HG03064 (cell line): ENCODE results near the gene POLR3H.

Source experiments
- ATAC-seq: cut with Tn5 transposase; IDR thresholded peaks from one replicate; pipeline ENCODE4 v1.9.1; 2021; ENCODE audit warnings: low read depth; ENCODE audit not compliant: unreplicated experiment

POLR3H gene

DNA sequence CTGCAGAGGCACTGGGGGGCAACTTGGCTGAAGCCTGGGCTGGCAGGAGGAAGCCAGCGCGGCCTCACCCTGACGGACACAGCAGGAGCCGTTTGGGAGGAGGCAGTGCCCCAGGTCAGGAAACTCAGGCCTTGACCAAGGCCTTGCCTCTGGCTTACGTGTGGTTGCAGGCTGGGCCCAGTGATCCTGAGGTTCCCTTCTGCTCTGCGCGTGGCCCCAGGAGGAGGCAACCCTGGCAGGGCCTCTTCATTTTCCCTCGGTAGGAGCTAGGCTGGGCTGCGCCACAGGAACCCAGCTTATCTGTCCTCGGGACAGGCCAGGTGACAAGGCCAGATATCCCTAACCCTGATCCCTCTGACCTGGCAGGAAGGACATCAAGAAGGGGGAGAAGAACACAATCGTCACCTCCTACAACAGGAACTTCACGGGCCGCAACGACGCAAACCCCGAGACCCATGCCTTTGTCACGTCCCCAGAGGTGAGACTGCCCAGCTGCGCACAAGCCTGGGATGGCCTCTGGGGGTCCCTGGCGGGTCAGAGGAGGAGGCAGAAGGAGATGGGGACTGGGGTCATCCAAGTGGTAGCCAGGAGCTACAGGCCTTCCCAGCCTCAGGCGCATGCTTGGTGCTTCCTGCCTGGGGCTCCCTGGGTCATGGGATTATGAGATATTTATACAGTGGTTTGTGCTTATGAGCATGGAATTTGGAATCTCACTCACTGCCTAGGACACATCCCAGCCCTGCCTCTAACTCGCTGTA lies 20.6 kb downstream of the POLR3H start:
- ATAC-seq, result no peak

DNA sequence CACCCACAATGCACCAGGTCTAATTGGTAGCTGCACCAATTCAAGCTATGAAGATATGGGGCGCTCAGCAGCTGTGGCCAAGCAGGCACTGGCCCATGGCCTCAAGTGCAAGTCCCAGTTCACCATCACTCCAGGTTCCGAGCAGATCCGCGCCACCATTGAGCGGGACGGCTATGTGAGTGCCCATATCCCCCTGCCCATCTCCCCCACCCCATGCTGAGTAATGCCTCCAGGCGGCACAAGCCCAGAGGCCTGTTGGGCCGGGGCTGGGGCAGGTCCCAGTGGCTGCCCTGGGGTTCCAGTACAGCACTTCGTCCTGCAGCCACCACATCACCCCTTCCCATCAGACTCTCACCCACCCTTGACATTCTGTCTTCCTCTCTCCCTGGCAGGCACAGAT lies 21.5 kb downstream of the POLR3H start:
- ATAC-seq, result no peak

GRCh38 chr22:41521126-41521525 lies 23.1 kb downstream of the POLR3H start:
- ATAC-seq, result no peak

GRCh38 chr22:41518048-41518347 lies 26.3 kb downstream of the POLR3H start:
- ATAC-seq, result no peak

GRCh38 chr22:41517172-41518047 lies 26.9 kb downstream of the POLR3H start:
- ATAC-seq, result no peak

DNA sequence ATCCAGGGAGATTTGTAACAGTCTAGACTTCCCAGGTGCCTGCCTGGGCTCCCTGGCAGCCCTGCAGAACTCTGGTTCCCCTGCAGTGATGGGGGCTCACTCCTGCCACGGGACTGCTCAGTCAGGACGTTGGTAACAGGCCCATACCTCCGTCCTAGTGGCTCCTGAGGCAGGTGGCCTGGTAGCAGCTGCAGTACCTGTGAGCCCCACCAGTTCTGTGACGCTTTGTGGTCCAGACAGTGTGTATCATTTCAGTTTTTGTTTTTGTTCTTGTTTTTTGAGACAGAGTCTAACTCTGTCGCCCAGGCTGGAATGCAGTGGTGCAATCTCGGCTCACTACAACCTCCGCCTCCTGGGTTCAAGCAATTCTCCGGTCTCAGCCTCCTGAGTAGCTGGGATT lies 27.8 kb downstream of the POLR3H start:
- no peak for ATAC-seq

DNA sequence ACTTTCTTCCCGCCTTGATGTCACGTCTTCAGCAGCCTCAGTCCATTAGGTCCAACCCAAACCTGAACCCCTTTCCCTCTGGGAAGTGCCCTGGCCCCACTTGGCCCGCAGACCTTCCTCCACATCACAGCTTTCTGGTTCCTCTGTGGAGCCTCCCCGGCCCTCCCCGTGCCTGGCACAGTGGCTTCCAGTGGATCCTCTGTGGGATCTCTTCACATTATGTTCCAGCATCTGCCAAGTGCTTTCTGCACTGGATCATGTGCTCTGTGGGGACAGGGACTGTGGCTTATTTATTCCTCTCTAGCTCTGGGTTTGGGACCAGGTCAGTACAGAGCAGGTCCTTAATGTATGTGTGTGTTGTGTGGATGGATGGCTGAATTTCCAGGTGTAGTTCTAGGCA lies 30.9 kb downstream of the POLR3H start:
- ATAC-seq, result no peak

DNA sequence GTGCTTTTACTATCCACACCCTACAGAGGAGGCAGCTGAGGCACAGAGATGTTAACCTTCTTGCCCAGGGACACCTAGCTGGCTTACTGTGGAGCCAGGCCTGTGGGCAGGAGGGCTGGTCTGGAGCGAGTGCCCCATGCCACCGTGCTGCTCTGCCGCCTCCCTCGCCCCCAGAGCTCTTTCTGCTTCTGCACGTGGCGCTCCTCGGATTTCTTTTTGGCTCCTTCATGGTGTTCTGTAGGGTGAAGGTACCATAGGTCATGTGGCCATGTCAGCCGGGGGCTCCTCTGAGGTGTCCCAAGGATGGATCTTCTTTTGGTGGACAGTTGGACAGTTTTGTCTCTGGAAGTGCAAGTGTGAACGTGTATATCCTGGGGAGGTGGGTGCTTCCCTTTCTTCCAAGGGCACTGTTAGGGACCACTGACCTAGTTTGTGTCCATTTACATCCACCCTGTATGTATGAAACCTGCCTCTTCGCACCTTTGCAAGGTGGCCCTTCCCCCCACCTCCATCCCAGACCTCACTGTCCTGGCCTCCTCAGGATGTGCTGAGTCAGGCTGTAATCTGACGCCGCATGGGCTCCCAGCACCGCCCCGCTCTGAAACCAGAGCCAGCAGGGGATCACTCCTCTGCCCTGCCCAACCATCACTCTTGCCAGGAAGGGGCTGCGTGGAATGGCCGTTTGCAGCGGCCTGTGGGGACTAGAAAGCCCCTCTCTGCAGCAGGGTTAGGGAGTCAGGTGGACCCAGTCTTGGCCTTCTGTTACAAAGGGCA lies 31.7 kb downstream of the POLR3H start:
- no peak for ATAC-seq

GRCh38 chr22:41511521-41511968 lies 32.7 kb downstream of the POLR3H start:
- no peak for ATAC-seq

DNA sequence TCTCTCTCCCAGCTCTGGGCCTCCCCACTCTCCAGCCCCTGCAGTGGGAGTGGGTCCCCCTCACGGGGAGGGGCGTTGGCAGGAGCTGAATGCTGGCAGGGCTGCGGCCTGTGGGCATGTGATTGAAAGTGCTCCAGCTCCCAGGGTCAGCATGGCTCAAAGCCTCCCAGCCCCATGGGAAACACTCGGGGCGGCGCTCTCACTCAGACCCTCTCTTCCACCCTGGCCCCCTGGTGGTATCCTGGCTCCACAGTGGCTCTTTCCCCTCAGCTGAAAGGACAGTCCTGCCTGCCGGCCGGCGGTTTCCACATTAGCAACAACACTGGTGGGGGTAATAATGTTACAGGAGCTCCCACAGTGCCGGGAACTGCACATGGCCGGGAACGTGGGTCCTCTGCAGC lies 35.5 kb downstream of the POLR3H start:
- ATAC-seq, result no peak

- ATAC-seq, result no peak
Observed at GRCh38 chr22:41507330-41508063, 36.8 kb downstream of the POLR3H start.

DNA sequence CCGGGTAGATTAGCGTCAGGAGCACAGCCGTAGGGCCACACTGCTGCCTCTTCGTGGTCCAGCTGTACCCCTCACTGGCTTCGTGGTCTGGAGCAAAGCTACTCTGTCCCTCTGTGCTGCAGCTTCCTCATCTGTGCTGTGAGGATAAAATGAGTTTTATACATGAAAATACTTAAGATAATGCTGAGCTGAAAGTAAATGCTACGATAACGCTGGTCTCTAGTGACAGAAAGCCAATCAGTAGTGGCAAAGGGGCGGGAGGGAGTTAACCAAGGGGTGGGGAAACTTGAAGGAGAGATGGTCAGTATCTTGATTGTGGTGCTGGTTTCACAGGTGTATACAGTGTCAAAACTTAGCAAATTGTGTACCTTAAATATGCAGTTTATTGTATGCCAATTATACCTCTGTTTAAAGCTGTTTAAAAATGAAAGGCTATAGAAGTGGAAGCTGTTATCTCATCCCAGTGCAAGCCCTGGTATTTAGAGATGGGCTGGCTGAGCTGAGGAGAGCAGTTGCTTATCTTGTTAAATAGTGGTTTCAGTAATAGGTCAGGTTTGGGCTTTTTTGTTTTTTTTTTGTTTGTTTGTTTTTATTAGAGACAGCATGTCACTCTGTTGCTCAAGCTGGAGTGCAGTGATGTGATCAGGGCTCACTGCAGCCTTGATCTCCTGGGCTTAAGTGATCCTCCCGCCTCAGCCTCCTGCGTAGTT lies 38.6 kb downstream of the POLR3H start:
- no peak for ATAC-seq

- no peak for ATAC-seq
Observed at GRCh38 chr22:41504816-41505215, 39.5 kb downstream of the POLR3H start.

DNA sequence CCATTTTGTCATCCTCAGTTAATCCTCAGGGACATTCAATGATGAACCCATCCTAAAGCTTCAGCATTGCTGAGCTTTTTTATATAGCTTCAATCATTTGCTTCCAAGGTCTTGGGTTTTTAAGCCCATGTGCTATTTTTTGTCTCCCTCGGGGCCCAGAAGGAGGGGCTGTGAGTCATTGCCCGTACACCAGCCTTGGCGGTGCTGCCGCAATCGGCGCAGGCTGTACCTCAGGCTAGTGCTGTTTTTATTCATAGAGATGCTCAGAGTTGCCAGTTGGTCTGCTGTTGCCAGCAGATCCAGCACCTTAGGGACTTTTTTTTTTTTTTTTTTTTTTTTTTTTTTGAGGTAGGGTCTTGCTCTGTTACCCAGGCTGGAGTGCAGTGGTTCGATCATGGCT lies 39.9 kb downstream of the POLR3H start:
- no peak for ATAC-seq

DNA sequence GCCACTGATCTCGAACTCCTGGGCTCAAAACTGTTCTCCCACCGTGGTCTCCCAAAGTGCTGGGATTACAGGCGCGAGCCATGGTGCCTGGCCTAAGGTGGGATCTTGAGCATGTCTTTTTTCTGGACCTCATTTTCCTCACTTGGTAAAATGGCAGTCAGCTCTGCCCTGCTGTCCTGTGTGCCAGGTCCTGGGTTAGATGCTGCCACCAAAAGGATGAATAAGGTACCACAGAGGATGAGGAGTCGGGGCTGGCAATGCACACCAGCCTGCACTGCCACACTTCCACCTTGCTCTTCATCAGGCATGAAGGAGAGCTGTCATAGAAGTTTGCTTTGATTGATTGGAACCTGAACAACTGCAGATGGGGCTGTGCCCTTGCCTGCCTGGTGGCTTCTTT lies 43.1 kb downstream of the POLR3H start:
- no peak for ATAC-seq

- no peak for ATAC-seq
Observed at GRCh38 chr22:41500303-41500702, 44.0 kb downstream of the POLR3H start.

DNA sequence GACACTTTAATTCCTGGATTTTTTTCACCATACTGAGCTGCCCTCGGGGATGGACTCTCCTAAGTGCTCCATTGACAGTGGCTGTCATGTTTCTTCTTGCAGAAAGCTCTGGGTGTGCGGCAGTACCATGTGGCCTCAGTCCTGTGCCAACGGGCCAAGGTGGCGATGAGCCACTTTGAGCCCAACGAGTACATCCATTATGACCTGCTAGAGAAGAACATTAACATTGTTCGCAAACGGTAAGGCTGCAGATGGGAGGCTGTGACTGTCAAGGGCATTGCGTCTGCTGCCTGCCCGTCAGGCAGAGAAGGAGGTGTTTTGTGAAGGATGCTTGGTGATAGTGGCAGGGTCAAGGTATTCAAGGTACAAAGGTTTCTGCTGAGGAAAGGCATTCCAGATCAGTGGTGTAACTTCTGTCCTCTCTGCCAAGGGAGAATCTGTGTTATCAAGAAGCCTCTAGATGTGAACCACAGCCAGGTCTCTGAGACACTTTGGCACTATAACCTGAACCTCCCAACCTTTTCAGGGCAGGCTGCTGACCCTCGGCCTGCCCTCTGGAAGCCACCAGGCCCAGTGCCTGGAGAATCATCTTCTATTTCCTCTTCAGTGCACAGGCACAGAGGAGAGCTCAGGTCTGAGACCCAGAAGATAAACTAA lies 44.5 kb downstream of the POLR3H start:
- ATAC-seq, result no peak

DNA sequence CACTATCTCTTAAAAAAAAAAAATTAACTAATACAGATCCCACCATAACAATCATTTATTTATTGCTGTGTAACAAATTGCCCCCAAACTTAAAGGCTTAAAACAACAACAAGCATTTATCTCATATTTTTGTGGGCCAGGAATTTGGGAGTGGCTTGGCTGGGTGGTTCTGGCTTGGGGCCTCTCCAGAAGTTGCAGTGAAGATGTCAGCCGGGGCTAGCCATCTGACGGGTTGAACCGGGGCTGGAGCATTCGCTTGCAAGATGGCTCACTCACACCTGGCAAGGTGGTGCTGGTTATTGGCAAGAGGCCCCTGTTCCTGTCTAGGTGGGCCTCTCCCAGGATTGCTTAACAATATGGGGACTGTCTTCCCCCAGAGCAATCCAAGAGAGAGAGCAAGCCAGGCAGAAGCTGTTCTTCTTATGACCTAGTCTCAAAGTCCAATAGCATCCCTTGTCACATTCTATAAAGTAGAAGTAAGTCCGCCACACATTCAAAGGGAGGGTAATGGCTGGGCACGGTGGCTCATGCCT lies 45.9 kb downstream of the POLR3H start:
- no peak for ATAC-seq

DNA sequence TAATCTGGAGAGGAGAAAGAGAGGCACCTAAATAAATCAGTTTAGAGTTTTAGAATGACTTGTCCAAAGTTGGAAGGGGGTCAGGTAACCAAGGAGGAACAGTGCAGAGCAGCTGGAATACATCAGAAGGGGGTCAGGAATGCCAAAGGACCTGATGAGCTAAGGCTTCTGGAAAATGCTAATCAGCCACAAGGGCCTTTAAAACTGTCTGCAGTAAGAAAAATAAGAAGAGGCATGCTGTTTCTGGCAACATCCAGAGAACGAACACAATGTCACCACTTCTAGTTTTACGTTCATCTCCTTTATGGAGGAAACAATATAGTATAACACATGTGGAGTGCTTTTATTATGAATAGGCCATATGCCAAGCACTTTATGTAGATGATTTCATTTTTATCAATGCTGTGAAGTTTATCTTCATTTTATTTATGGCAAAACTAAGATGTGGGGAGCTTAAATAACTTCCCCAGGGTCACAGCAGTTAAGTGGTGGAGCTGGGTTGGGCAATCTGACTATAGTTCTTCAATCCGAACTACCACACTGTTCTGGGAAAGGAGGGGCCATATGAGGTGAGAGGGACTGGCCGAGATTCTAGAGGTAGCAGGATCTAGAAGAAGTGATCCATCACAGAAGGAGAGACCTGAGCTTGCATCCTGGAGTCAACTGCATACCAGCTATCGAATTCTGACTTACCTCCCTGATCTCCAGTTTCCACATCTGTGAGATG lies 52.7 kb downstream of the POLR3H start:
- ATAC-seq, result no peak
